Activated B cell treated with CpG ODN at 0.5 μM for 24 hours (primary cell): ENCODE measurements around the gene DTHD1. TPM values are rescaled to one million over a fixed set of nuclear protein-coding genes. Genes with fewer than 3 reads are reported as not detected.

ENCODE experiments used
- ATAC-seq: fragments of 200-7000 bp; cut with Tn5 transposase; one replicate; pipeline ENCODE4 v1.10.0; 2021; ENCODE audit warnings: low read depth, mild to moderate bottlenecking, moderate library complexity
- CTCF ChIA-PET: fragments of 350-600 bp; sonication (Branson Sonifier 250); formaldehyde crosslinking; loops from one replicate; lab custom pipeline; 2021; ENCODE audit warnings: antibody characterized with exemption; lab: Charles Lee
- POLR2A ChIA-PET: fragments of 350-600 bp; sonication (Branson Sonifier 250); formaldehyde crosslinking; loops from one replicate; lab custom pipeline; 2021; ENCODE audit warnings: antibody characterized with exemption; lab: Charles Lee
- DNase-seq: peaks from one replicate; pipeline ENCODE4 v3.0.0; 2022
- H3K27ac Mint-ChIP-seq: one replicate; pipeline ENCODE4 v1.8.0; 2020; ENCODE audit warnings: mixed read lengths
- H3K27me3 Mint-ChIP-seq: one replicate; pipeline ENCODE4 v1.8.0; 2021; ENCODE audit warnings: mixed read lengths
- H3K36me3 Mint-ChIP-seq: one replicate; pipeline ENCODE4 v1.8.0; 2021; ENCODE audit warnings: low read depth, mixed read lengths
- H3K4me1 Mint-ChIP-seq: one replicate; pipeline ENCODE4 v1.8.0; 2021; ENCODE audit warnings: mixed read lengths
- H3K4me3 Mint-ChIP-seq: one replicate; pipeline ENCODE4 v1.8.0; 2020; ENCODE audit warnings: mild to moderate bottlenecking, mixed read lengths
- H3K9me3 Mint-ChIP-seq: one replicate; pipeline ENCODE4 v1.8.0; 2020; ENCODE audit warnings: mixed read lengths
- CTCF ChIP-seq: fragments of 200-600 bp; IDR thresholded peaks from one replicate; pipeline ENCODE4 v1.8.0; 2022; ENCODE audit warnings: antibody characterized with exemption, mild to moderate bottlenecking
- intact Hi-C: fragments of 100-400 bp; cut with micrococcal nuclease; formaldehyde crosslinking; loops from one replicate; pipeline ENCODE4 v1.15.1; 2024
- total RNA-seq: library from RNA; stranded (reverse); gene quantifications from 2 replicates; pipeline ENCODE4 v1.2.3, GENCODE V29; 2022

Gene DTHD1
- total RNA-seq, 1 donor from 2014 or later, result not detected

- CTCF ChIA-PET, result interaction anchor here (2.3 kb wide), 1 partner anchor 82 kb away, joined by 8 read pairs; the partner anchor contains the start of gene ARAP2
- peaks cover 65% of the 10 kb centered on the region for H3K4me1 Mint-ChIP-seq
- H3K27me3 Mint-ChIP-seq, result no peaks in the 10 kb centered on the region
- no peaks in the 10 kb centered on the region for H3K36me3 Mint-ChIP-seq
- intact Hi-C loops, result loop anchor here (10.0 kb wide), 1 partner anchor 1568 kb away; the partner anchor contains the start of gene TBC1D1
- DNase-seq, result no peak
- POLR2A ChIA-PET, result interaction anchor here (1.5 to 2.3 kb wide), 3 partner anchors 41 to 82 kb away, joined by 6 to 13 read pairs (median 8); partner anchors contain the start of gene ARAP2
- H3K27ac Mint-ChIP-seq, result no peak overlapping the region
- ATAC-seq, result no peak
- H3K4me3 Mint-ChIP-seq, result no peak overlapping the region
- no peak for TF ChIP-seq CTCF
- no peaks in the 10 kb centered on the region for H3K9me3 Mint-ChIP-seq
Observed at GRCh38 chr4:36326476-36327029, 45.1 kb downstream of the DTHD1 start.

- no peak for TF ChIP-seq CTCF
- ChIA-PET CTCF (no interaction called here), POLR2A (interaction anchor here (1.8 kb wide), 1 partner anchor 83 kb away, joined by 6 read pairs; the partner anchor contains the start of gene ARAP2)
- no peaks in the 10 kb centered on the region for H3K27me3 Mint-ChIP-seq
- no peak overlapping the region for H3K27ac Mint-ChIP-seq
- ATAC-seq (no peak), DNase-seq (no peak)
- intact Hi-C loops, result loop anchor here (10.0 kb wide), 1 partner anchor 1567 kb away; the partner anchor contains the start of gene TBC1D1
- peaks cover 62% of the 10 kb centered on the region for H3K4me1 Mint-ChIP-seq
- H3K36me3 Mint-ChIP-seq, result no peaks in the 10 kb centered on the region
- H3K4me3 Mint-ChIP-seq, result no peak overlapping the region
- H3K9me3 Mint-ChIP-seq, result no peaks in the 10 kb centered on the region
Observed at GRCh38 chr4:36327400-36327799, 46.0 kb downstream of the DTHD1 start.

GRCh38 chr4:36328130-36328529, 46.7 kb downstream of the DTHD1 start:
- H3K9me3 Mint-ChIP-seq, result no peaks in the 10 kb centered on the region
- intact Hi-C loops, result loop anchor here (10.0 kb wide), 1 partner anchor 1567 kb away; the partner anchor contains the start of gene TBC1D1
- CTCF ChIA-PET, result no interaction called here
- no peak for DNase-seq
- H3K4me1 Mint-ChIP-seq, result peaks cover 60% of the 10 kb centered on the region
- POLR2A ChIA-PET, result interaction anchor here (1.8 kb wide), 1 partner anchor 84 kb away, joined by 6 read pairs; the partner anchor contains the start of gene ARAP2
- TF ChIP-seq CTCF, result no peak
- H3K4me3 Mint-ChIP-seq, result no peak overlapping the region
- H3K27ac Mint-ChIP-seq, result no peak overlapping the region
- H3K27me3 Mint-ChIP-seq, result no peaks in the 10 kb centered on the region
- H3K36me3 Mint-ChIP-seq, result no peaks in the 10 kb centered on the region
- no peak for ATAC-seq

- POLR2A ChIA-PET, result no interaction called here
- CTCF ChIA-PET, result no interaction called here
- peaks cover 55% of the 10 kb centered on the region for H3K4me1 Mint-ChIP-seq
Observed at GRCh38 chr4:36329228-36329627, 47.8 kb downstream of the DTHD1 start.

More at GRCh38 chr4:36329228-36329627, 47.8 kb downstream of the DTHD1 start:
- Mint-ChIP-seq H3K4me3 (no peak overlapping the region), H3K27me3 (no peaks in the 10 kb centered on the region), H3K36me3 (no peaks in the 10 kb centered on the region), H3K27ac (no peak overlapping the region), H3K9me3 (no peaks in the 10 kb centered on the region)
- no peak for TF ChIP-seq CTCF
- no peak for ATAC-seq
- intact Hi-C loops, result loop anchor here (10.0 kb wide), 1 partner anchor 1566 kb away; the partner anchor contains the start of gene TBC1D1
- DNase-seq, result no peak
